ENCODE measurements around the gene SPOCK3. TPM values are rescaled to one million over a fixed set of nuclear protein-coding genes. Genes with fewer than 3 reads are reported as not detected.
"Not testable (repeated sequence)": the region's sequence is repeated elsewhere in the genome, so short reads cannot be mapped to it uniquely, and the experiment has no call there.

Gene SPOCK3
- total RNA-seq, 1 experiment from 2014 or later: not detected

DNA sequence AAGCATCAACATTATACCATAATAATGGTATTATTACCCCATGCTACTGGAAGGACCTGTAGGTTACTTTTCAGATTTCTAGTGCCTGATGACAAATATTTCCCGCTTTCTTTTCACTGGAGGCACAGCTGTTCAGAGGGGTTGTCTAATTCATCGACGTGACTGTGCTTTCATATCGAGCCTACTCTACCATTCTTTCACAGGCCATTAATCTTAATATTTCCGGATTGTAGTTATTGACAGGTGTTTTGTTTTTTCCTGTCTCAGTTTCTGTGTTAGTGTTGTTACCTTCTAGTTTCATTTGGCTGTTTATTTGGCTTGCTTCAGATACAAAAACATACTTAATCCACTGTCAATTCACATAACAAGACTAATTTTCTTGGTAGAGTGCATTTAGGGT, 330.9 kb downstream of the SPOCK3 start:
- in situ Hi-C loops (cut with HindIII; ENCODE audit: low pct_unique_long_range_greater_than_20kb, low sequenced_read_pairs): no loop called here
- DNase-seq (ENCODE audit: low read depth, low spot score): no peak

DNA sequence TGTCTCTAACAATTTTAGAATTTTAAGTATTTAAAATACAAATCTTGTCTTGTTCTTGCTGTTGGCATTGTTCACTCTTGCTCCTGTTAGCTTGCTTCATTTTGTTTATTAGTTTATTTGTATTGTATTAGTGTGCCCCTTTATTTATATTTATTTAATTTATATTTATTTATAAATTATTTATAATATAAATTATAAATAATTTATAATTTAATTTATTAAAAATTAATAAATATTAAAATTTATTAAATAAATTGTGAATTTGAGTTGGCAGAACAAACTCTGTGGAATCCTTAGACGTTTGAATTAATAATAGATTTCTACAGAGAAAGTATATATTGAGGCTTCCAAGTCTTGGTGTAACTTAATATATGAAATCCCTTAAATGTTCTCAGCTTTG, 331.4 kb downstream of the SPOCK3 start:
- DNase-seq (ENCODE audit: low read depth, low spot score): no peak
- in situ Hi-C loops (cut with HindIII; ENCODE audit: low pct_unique_long_range_greater_than_20kb, low sequenced_read_pairs): no loop called here

DNA sequence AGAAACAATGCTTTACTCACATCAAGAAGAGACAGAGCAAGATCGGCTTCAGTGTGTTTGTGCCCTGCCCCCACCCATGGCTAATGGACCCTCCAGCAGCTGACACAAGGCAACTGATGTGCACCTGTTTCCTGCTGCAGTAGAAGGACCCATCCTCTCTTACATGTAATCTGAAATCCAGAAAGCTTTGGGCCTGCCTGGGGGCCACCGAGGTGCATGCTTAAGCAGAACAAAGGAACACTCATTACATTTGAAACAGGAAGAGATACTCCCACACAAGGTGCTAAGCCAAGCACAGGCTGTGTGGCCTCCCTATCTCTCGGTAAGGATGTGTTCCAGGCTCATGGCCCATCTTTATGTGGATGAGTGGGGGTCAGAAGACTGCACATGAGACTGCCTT, 338.0 kb downstream of the SPOCK3 start:
- in situ Hi-C loops (cut with HindIII; ENCODE audit: low pct_unique_long_range_greater_than_20kb, low sequenced_read_pairs): no loop called here
- DNase-seq (ENCODE audit: low read depth, low spot score): no peak

DNA sequence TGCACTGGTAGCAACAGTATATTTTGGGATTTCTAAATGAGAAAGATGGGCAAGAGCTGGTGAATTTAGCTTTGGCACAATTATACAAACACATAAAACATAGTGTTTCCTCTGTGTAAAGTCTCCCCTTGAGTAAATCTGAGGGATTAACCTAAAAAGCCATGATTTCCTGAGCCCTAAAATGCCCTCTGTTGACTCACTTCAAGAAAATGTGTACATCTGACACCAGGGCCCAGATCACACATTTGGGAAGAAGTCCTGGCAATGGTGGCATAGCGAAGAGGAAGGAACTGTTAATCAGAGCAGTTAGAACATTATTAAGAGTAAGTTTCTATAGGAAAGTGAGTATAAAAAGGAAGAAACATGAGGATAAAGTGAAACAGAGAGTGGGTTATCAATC, 338.5 kb downstream of the SPOCK3 start:
- in situ Hi-C loops (cut with HindIII; ENCODE audit: low pct_unique_long_range_greater_than_20kb, low sequenced_read_pairs): no loop called here
- no peak for DNase-seq (ENCODE audit: low read depth, low spot score)

DNA sequence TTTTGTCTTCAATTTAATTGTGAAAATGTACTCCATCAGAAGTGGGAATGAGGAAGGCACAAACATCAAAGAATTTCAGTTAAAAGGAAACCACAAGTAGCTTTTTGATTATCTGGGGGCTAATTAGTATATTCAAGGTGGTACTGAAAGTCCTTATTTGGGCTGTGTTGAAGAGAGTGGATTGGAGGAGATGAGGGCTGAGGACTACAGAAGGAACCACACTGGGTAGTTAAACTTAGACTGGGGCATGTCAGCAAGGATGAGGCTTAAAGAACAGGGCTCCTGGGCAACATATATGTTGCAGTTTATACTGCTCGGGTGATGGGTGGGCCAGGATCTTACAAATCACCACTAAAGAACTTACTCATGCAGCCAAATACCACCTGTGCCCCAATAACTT, 346.8 kb downstream of the SPOCK3 start:
- DNase-seq (ENCODE audit: low read depth, low spot score): no peak
- in situ Hi-C loops (cut with HindIII; ENCODE audit: low pct_unique_long_range_greater_than_20kb, low sequenced_read_pairs): no loop called here

DNA sequence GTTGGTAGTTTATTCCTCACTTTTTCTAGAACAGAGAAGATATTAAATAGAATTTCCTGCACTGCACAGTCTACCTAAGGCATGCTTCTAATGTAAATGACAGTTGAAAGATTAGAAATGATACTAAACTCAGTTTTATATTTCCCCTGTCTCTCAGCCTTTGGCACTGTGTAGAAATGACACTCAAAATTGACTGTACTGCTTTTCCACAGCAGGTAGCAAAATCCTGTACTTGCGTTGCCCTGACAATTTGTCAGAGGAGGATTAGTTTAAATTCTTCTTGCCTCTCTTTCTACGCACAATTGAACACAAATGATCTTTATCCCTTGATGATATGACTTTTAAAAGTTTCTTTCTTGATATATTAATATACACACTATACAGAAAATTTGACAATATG, 347.6 kb downstream of the SPOCK3 start:
- in situ Hi-C loops (cut with HindIII; ENCODE audit: low pct_unique_long_range_greater_than_20kb, low sequenced_read_pairs): no loop called here
- DNase-seq (ENCODE audit: low read depth, low spot score): no peak

DNA sequence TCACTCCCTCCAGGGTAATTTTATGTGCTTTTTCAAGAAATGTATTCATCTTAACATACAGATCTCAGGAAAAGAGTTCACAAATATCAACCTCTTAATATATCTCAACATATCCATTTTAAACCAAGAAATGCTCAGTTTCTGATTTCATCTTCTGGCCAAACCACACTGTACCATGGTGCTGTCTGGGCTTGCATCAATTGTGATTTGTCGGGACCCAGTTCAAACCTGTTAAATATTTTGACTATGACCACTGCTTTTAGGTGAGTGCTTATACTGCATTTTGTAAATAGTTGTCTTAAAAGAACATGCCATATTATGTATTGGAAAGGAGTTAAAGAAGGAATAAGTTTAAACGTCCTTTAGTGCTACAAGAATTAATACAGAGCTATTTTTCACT, 352.1 kb downstream of the SPOCK3 start:
- in situ Hi-C loops (cut with HindIII; ENCODE audit: low pct_unique_long_range_greater_than_20kb, low sequenced_read_pairs): no loop called here

DNA sequence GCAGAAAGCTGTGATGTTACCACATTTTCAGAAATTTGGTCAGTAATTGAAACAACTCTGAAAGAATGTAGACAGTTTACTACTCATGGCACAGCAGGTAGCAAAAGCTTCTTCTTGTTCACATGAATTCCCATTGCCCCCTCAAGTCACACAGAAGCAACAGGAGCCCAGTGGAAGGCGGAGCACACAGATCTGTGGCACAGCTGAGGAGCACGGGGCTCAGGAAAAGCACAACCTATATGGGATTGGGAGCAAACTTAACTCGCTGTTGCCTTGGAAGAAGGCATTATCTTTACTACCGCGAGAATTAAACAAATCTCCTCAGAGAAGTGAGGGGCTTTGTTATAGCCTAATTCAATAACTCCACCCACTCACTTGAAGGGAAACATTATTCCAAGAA, 358.5 kb downstream of the SPOCK3 start:
- in situ Hi-C loops (cut with HindIII; ENCODE audit: low pct_unique_long_range_greater_than_20kb, low sequenced_read_pairs): no loop called here
- no peak for DNase-seq (ENCODE audit: low read depth, low spot score)

More for the DNA sequence above, 352.1 kb downstream of the SPOCK3 start:
- no peak for DNase-seq (ENCODE audit: low read depth, low spot score)

DNA sequence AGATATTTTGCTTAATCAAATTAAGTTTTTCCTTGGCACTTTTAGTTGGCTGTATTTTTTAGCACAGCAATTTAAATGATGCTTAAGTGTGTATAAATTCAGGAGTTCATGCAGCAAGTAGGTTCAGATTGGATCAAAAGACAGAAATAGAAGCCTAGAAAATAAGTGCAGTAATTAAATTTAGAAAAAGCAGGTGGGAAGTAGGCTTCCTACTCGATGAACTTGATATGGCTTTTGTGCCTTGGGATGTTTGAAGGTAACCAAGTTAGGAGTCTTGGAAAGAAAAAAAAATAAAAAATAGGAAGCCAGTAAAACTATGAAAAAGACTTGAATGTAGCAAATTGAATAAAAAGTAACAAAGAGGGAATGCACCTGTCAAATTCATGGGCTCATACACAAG, 372.3 kb downstream of the SPOCK3 start:
- in situ Hi-C loops (cut with HindIII; ENCODE audit: low pct_unique_long_range_greater_than_20kb, low sequenced_read_pairs): no loop called here
- no peak for DNase-seq (ENCODE audit: low read depth, low spot score)

DNA sequence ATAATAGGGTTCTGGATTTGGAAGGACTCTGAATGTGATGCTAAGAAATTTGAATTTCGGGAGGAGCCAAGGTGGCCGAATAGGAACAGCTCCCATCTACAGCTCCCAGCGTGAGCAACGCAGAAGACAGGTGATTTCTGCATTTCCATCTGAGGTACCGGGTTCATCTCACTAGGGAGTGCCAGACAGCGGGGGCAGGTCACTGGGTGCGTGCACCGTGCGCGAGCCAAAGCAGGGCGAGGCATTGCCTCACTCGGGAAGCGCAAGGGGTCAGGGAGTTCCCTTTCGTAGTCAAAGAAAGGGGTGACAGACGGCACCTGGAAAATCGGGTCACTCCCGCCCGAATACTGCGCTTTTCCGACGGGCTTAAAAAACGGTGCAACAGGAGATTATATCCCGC, 383.9 kb downstream of the SPOCK3 start:
- in situ Hi-C loops (cut with HindIII; ENCODE audit: low pct_unique_long_range_greater_than_20kb, low sequenced_read_pairs); DNase-seq (ENCODE audit: low read depth, low spot score): not testable (repeated sequence)

DNA sequence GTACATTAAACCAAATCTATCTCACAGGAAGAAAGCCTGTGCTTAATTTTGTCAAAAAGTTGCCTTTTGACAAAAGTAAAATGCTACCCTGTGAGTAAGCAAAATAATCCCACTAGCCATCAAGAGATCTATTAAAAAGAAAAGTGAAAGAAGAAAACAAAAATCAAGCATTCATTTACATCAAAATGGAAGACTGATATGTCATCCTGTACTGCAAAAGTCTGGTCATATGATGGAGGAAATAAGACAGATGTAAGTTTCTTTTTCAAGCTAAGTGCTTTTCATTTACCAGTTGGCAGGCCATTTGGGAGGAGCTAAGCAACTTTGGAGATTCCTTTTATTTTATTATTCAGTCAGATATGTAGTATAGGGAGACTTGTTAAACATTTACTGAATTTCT, 387.4 kb downstream of the SPOCK3 start:
- in situ Hi-C loops (cut with HindIII; ENCODE audit: low pct_unique_long_range_greater_than_20kb, low sequenced_read_pairs): no loop called here
- DNase-seq (ENCODE audit: low read depth, low spot score): no peak

DNA sequence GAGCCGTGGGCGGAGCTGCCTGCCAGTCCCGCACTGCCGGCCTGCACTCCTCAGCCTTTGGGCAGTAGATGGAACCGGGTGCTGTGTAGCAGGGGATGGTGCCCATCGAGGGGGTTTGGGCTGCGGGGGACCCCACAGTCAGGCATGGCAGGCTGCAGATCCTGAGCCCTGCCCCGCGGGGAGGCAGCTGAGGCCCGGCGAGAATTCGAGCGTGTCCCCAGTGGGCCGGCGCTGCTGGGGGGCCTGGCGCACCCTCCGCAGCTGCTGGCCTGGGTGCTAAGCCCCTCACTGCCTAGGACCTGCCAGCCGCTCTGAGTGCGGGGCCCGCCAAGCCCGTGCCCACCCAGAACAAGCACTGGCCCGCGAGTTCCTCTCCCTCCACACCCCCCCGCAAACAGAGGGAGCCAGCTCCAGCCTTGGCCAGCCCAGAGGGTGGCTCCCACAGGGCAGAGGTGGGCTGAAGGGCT, 391.5 kb downstream of the SPOCK3 start:
- in situ Hi-C loops (cut with HindIII; ENCODE audit: low pct_unique_long_range_greater_than_20kb, low sequenced_read_pairs): no loop called here
- no peak for DNase-seq (ENCODE audit: low read depth, low spot score)

DNA sequence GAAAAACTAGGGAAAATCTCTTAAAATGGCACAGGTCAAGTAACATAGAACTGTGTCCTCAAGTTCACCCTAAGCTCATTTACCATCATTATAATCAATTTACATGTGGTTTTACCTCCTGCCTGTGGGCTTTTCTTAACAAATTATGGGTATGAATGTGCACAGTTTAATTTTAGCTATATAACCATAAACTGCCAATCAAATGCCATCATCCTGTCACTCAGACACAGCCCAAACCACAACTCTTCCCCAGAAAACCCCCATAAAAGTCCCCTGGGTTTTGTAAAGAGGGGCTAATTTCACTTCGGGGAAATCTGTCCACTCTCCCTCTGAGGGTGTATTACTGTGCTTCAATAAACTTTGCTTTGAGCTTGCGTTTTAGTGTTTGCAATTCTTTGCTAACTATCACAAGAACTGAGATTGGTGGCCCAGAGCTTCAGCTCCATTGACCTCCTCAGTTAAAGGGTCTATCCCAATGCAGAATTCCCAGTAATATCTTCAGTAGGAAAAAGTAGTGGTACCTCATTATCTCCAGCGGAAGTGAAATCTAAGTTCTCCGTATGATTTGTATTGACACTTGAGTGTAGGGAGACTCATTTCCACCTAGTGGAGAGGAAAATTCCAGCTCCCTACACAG, 394.6 kb downstream of the SPOCK3 start:
- in situ Hi-C loops (cut with HindIII; ENCODE audit: low pct_unique_long_range_greater_than_20kb, low sequenced_read_pairs): no loop called here

DNA sequence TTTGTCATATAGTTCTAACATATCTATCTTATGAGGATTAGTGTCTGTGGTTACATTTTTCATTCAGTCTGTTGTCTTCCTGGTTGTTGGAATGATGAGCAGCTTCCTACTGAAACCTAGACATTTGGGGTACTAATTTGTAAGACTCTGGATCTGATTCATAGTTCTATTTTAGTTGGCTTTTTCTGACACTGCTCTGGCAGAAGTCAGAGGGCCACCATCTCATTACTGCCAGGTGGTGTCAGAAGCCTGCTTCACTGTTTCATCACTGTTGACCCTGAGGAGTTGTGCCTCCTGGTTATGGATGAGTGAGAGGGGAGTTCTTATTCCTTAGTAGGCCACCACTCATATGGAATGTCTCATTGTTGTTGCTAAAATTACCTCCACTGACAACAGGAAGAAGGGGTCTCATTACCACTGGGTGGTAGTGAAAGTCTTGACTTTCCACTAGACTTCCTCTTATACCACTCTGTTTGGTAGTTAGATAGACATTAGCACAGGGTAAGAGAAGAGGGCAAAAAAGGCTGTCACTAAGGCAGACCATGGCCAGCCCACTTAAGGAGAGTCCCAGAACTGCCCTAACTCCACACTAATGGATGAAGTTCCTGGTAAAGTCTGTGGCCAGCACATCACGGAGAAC, 395.2 kb downstream of the SPOCK3 start:
- DNase-seq (ENCODE audit: low read depth, low spot score): no peak
- in situ Hi-C loops (cut with HindIII; ENCODE audit: low pct_unique_long_range_greater_than_20kb, low sequenced_read_pairs): no loop called here

More for the DNA sequence above, 394.6 kb downstream of the SPOCK3 start:
- DNase-seq (ENCODE audit: low read depth, low spot score): no peak

DNA sequence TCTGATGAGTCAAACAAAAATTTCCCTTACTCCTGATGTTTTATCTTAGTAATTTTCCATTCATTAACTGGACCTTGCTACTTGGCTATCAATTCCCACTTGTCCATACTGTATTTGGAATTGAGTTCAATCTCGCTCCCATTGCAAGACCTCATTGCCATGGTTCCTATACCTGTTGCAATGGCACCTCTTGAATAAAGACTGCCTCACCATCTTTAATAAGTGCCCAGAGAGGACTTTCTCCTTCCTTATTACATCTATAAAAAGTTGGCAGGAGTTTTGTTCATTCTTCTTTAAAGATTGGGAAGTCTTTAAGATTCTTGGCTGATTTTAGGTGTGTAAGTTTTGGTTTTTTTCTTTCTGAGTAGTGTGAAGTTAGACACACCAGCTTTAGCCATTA, 397.4 kb downstream of the SPOCK3 start:
- DNase-seq (ENCODE audit: low read depth, low spot score): no peak
- in situ Hi-C loops (cut with HindIII; ENCODE audit: low pct_unique_long_range_greater_than_20kb, low sequenced_read_pairs): no loop called here

DNA sequence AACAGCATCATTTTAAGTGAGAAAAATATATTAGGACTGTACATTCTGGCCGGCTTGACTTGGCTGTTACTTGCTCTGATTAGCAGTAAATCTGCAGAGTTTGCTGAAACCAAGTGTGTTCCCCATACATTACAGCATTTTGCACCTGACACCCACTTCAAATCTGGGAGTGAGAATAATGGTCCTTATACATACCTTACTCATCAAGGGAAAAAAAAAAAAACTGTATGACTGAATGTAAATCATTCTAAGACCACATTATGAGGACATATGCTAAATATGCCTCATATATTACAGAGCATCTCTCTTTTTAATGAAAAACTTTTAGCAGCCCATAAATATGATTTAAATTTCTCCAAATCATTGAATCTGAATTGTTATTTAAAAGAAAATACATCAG, 406.7 kb downstream of the SPOCK3 start:
- in situ Hi-C loops (cut with HindIII; ENCODE audit: low pct_unique_long_range_greater_than_20kb, low sequenced_read_pairs): no loop called here
- DNase-seq (ENCODE audit: low read depth, low spot score): no peak

DNA sequence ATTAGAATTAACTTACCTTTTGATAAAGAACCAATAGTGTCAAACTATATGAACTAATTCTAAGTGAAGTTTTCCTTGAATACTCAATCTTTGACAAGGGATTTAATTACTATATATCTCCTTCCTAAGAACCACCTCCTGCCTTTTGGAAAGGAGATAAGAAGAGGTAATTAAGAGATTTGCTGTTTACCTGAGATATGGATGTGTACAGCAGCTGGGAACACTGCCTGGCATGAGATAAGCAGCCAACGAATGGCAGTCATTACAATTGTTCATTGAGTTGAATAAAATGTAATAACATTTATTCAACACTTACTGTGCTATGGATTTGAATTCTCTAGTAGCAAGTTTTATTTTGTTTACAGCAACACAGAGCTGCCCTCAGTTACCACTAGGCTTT, 407.1 kb downstream of the SPOCK3 start:
- DNase-seq (ENCODE audit: low read depth, low spot score): no peak
- in situ Hi-C loops (cut with HindIII; ENCODE audit: low pct_unique_long_range_greater_than_20kb, low sequenced_read_pairs): no loop called here

DNA sequence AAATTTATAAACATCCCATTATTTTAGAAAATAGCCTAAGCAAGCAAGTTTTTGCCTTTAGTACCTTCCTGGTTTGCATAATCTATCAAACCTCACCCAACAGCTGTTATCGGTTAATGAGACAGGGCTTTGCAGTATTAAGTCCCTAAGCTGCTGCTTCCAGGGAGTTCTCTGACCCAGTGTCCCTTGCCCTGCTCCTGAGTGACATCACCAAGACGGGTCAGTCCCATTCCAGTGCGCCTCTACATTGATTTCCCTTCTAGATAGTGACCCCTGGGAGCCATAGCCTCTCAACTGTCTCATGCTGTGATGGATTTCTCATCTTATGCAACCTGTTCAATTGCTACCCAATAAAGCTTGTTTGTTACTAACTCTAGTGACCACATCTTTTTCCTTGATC, 410.4 kb downstream of the SPOCK3 start:
- in situ Hi-C loops (cut with HindIII; ENCODE audit: low pct_unique_long_range_greater_than_20kb, low sequenced_read_pairs): no loop called here

DNA sequence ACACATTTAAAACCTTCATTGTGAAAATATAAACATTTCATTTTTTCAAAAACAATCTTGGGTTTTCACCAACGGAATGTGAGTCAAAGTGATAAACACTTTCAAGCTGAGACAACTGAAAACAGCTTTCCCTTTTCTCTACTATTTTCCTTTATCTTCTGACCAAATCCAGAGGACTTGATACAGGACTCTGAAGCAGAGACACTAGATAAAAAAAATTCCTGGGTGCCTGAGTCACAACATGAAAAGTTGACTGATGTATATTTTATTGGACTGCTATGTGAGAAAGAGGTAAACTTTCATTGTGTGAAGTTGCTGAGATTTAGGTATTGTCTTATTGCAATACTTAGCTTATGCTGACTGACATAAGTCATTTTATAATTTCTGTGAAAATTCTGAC, 411.2 kb downstream of the SPOCK3 start:
- DNase-seq (ENCODE audit: low read depth, low spot score): no peak
- in situ Hi-C loops (cut with HindIII; ENCODE audit: low pct_unique_long_range_greater_than_20kb, low sequenced_read_pairs): no loop called here

More for the DNA sequence above, 410.4 kb downstream of the SPOCK3 start:
- DNase-seq (ENCODE audit: low read depth, low spot score): no peak
